Osteoblast (primary cell): ENCODE results near the gene CLN3. TPM values are rescaled to one million over a fixed set of nuclear protein-coding genes. Genes with fewer than 3 reads are reported as not detected.
A peak's percentile ranks its signal among the peaks of the same experiment; 100 is the strongest.

ENCODE experiments used
- DNase-seq: peaks from one replicate; pipeline ENCODE4 v3.0.0; 2011; ENCODE audit warnings: low spot score, mixed read lengths; ENCODE audit not compliant: insufficient read length; ENCODE audit errors: missing footprints
- H2AFZ ChIP-seq: 2 replicates; pipeline ENCODE4 v1.6.0; 2011; ENCODE audit warnings: mild to moderate bottlenecking, low read length
- H3K27ac ChIP-seq: 2 replicates; pipeline ENCODE4 v1.5.1; 2011; ENCODE audit warnings: mild to moderate bottlenecking, low read depth, low read length, moderate library complexity
- H3K27me3 ChIP-seq: 2 replicates; pipeline ENCODE4 v1.6.0; 2012; ENCODE audit warnings: mild to moderate bottlenecking, control low read depth, inconsistent platforms, low read length, moderate library complexity; ENCODE audit not compliant: insufficient read depth
- H3K36me3 ChIP-seq: 2 replicates; pipeline ENCODE4 v1.5.1; 2011; ENCODE audit warnings: mild to moderate bottlenecking, low read length, control low read depth, moderate library complexity; ENCODE audit not compliant: insufficient read depth
- H3K4me1 ChIP-seq: 2 replicates; pipeline ENCODE4 v1.5.1; 2011; ENCODE audit warnings: mild to moderate bottlenecking, low read length, control low read depth, moderate library complexity; ENCODE audit not compliant: insufficient read depth
- H3K4me2 ChIP-seq: 2 replicates; pipeline ENCODE4 v1.6.0; 2011; ENCODE audit warnings: mild to moderate bottlenecking, low read length; ENCODE audit not compliant: insufficient read depth
- H3K4me3 ChIP-seq: fragments of 200-600 bp; sonication (generic); 3 replicates; pipeline ENCODE4 v1.5.1; 2012; ENCODE audit warnings: mild to moderate bottlenecking, low read length, inconsistent platforms; ENCODE audit not compliant: insufficient read depth
- H3K79me2 ChIP-seq: 2 replicates; pipeline ENCODE4 v1.6.0; 2012; ENCODE audit warnings: mild to moderate bottlenecking, low read length, control low read depth, inconsistent platforms; ENCODE audit not compliant: insufficient read depth
- H3K9me3 ChIP-seq: 2 replicates; pipeline ENCODE4 v1.5.1; 2011; ENCODE audit warnings: low read depth, low read length, control low read depth
- H4K20me1 ChIP-seq: 2 replicates; pipeline ENCODE4 v1.6.0; 2012; ENCODE audit warnings: mild to moderate bottlenecking, low read length, control low read depth; ENCODE audit not compliant: insufficient read depth
- CTCF ChIP-seq: IDR thresholded peaks from 2 replicates; pipeline ENCODE4 v1.5.1; 2011; ENCODE audit warnings: mild to moderate bottlenecking, low read depth, low read length, moderate library complexity; ENCODE audit errors: extremely low read depth
- total RNA-seq: library from RNA; depleted of rRNA; stranded (reverse); fragments of >200 nt; gene quantifications from 2 replicates; pipeline ENCODE4 v1.2.3, GENCODE V29; 2012

The CLN3 gene
- total RNA-seq, 1 donor, result 27.9 TPM

DNA sequence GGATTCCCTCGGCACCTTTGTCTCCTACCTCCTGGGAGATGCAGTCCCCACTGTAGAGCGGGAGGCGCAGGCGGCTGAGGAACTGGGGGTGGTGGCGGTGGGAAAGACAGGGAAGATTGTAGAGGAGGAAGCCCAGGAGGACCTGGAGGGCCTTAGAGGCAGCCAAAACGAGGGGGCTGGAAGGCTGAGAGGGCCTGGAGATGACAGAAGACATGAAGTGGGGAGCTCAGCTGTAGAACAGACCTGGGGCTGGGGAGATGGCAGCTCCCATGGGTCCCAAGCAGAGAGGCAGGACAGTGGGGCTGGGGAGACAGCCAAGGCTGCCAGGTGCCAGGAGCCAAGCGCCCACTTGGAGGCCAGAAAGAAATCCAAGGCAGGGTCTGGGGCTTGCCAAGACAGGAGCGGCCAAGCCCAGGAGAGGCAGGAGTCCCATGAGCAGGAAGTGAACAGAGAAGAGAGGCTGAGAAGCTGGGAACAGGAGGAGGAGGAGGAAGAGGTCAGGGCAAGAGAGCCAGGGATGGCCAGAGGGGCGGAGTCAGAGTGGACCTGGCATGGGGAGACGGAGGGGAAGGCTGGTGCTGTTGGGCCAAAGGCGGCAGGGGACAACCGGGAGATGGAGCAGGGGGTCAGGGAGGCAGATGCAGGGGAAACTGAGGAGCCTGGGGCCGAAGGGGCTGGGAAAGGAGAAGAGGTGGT, 3.4 kb upstream of the CLN3 start:
- DNase-seq, result peak; percentile 74
- Histone ChIP-seq H3K27me3 (no peaks in the 10 kb centered on the region), H4K20me1 (no peaks in the 10 kb centered on the region), H3K27ac (no peak overlapping the region), H2AFZ (no peak overlapping the region), H3K9me3 (no peaks in the 10 kb centered on the region), H3K4me1 (peaks cover 8% of the 10 kb centered on the region), H3K4me2 (no peak overlapping the region), H3K36me3 (no peaks in the 10 kb centered on the region), H3K4me3 (no peak overlapping the region), H3K79me2 (peaks cover 5% of the 10 kb centered on the region)
- TF ChIP-seq CTCF, result no peak

DNA sequence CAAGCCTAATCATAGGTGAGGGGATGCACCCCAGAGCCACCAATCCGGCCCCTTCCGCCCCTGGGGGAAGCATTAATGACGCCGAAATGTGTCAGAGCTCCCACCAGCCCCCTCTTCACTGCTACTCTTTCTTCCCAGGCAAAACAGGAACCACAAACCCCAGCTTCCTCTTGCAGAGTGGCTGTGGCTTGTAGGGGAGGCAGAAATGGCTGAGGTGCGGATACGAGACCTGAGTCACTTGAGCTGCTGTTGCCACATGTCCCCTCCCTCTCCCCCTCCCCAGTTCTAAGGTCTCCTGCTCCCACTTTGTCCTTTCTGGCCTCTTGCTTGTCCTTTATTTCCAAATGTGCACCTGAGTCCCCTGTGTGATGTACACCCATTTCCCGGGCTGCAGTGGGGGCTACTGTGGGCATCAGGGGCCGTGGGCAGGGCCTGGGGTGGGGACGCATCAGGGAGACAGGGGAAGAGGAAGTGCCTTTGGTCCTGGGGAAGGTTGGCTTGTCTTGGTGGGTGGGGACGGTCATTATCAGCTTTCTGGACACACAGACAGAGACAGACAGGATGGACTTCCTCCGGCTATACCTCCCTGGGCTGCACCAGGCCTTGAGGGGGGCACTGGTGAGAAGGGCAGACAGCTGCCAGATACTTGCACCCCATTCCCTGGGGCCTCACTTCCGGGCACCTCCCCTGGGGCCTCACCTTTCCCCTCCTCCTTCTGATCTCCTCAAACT, 2.4 kb upstream of the CLN3 start, which contains the start of gene APOBR:
TSS of gene APOBR (plus strand) at position 523 of the 731 bp plus-strand sequence. CDS start at position 562, 39 bp downstream.
- no peaks in the 10 kb centered on the region for H4K20me1 ChIP-seq
- no peak for TF ChIP-seq CTCF
- H3K27ac ChIP-seq, result no peak within 1 kb of the TSS
- H3K4me1 ChIP-seq, result peaks cover 8% of the 10 kb centered on the region
- no peaks in the 10 kb centered on the region for H3K27me3 ChIP-seq
- H3K4me3 ChIP-seq, result no peak within 1 kb of the TSS
- no peak within 1 kb of the TSS for H3K4me2 ChIP-seq
- H3K79me2 ChIP-seq, result peaks cover 5% of the 10 kb centered on the region
- peak within 1 kb of the TSS; percentile 11 for H2AFZ ChIP-seq
- H3K36me3 ChIP-seq, result no peaks in the 10 kb centered on the region
- no peaks in the 10 kb centered on the region for H3K9me3 ChIP-seq
- peak; percentile 79 for DNase-seq

DNA sequence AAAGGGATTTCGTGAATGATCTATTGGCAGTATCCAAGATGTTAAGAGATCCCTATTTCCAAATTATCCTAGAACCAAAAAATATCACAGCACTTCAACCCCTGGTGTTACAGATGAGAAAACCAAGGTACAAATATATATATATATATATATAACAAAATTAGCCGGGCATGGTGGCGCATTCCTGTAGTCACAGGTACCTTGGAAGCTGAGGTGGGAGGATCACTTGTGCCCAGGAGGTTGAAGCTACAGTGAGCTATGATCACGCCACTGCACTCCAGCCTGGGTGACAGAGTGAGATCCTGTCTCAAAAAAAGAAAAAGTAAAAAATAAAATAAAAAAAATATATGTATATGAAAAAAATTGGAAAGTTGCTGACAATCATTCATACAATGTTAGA, 637 bp upstream of the CLN3 start:
- peak overlapping the region; percentile 99 for H3K4me2 ChIP-seq
- peaks cover 9% of the 10 kb centered on the region for H3K36me3 ChIP-seq
- no peaks in the 10 kb centered on the region for H3K9me3 ChIP-seq
- no peak for TF ChIP-seq CTCF
- H3K4me3 ChIP-seq, result peak overlapping the region; percentile 100
- H3K27ac ChIP-seq, result peak overlapping the region; percentile 99
- peak overlapping the region; percentile 100 for H2AFZ ChIP-seq
- H3K27me3 ChIP-seq, result no peaks in the 10 kb centered on the region
- H3K4me1 ChIP-seq, result peaks cover 8% of the 10 kb centered on the region
- H3K79me2 ChIP-seq, result peaks cover 5% of the 10 kb centered on the region
- DNase-seq, result no peak
- no peaks in the 10 kb centered on the region for H4K20me1 ChIP-seq

- H3K9me3 ChIP-seq, result no peaks in the 10 kb centered on the region
- no peak for TF ChIP-seq CTCF
- H2AFZ ChIP-seq, result peak overlapping the region; percentile 100
Measured at GRCh38 chr16:28491230-28491969, 474 bp downstream of the CLN3 start.

More at GRCh38 chr16:28491230-28491969, 474 bp downstream of the CLN3 start:
- peaks cover 9% of the 10 kb centered on the region for H3K36me3 ChIP-seq
- peaks cover 5% of the 10 kb centered on the region for H3K79me2 ChIP-seq
- H3K27me3 ChIP-seq, result no peaks in the 10 kb centered on the region
- peaks cover 8% of the 10 kb centered on the region for H3K4me1 ChIP-seq
- H3K27ac ChIP-seq, result peak overlapping the region; percentile 99
- DNase-seq, result peak; percentile 80
- peak overlapping the region; percentile 100 for H3K4me3 ChIP-seq
- H4K20me1 ChIP-seq, result no peaks in the 10 kb centered on the region
- peak overlapping the region; percentile 99 for H3K4me2 ChIP-seq
